ENCODE results near the gene CCDC85A. TPM values are rescaled to one million over a fixed set of nuclear protein-coding genes. Genes with fewer than 3 reads are reported as not detected.

The CCDC85A gene
- polyA plus RNA-seq, 1 donor (not counting 4 experiments of a cell fraction or from before 2014, with no cell fraction given) = not detected

GRCh38 chr2:56335101-56335500, 151.3 kb downstream of the CCDC85A start:
- H3K9me3 ChIP-seq (ENCODE audit: control insufficient read depth, low read depth, low read length) = no peaks in the 10 kb centered on the region
- no peak overlapping the region for H2AFZ ChIP-seq (ENCODE audit: control insufficient read depth, low read length)
- H3K4me2 ChIP-seq (ENCODE audit: control insufficient read depth, extremely low read depth, insufficient read depth, low read depth, low read length) = no peak overlapping the region
- no peak overlapping the region for H3K9ac ChIP-seq (ENCODE audit: control insufficient read depth, extremely low read depth, insufficient read depth, low read length)
- dilution Hi-C loops (cut with MboI; ENCODE audit: extremely low pct_ligation_motif_present, low sequenced_read_pairs) = no loop called here
- H3K27me3 ChIP-seq (ENCODE audit: control insufficient read depth, extremely low read depth, insufficient read depth, low read length) = no peaks in the 10 kb centered on the region
- FAIRE-seq (no peak), DNase-seq (ENCODE audit: low read depth, low spot score) (no peak)
- H3K79me2 ChIP-seq (ENCODE audit: control insufficient read depth, insufficient read depth, low read length) = no peaks in the 10 kb centered on the region
- H3K4me3 ChIP-seq (ENCODE audit: control insufficient read depth in 2 of 3, extremely low read depth in 1 of 3, insufficient read depth in 2 of 3, low read depth in 1 of 3, low read length in 3 of 3) = no peak overlapping the region
- no peak overlapping the region for H3K27ac ChIP-seq (ENCODE audit: control insufficient read depth, insufficient read depth, low read length)
- no peaks in the 10 kb centered on the region for H3K36me3 ChIP-seq (ENCODE audit: control insufficient read depth in 2 of 2, extremely low read depth in 1 of 2, insufficient read depth in 2 of 2, low read length in 2 of 2)
- TF ChIP-seq CTCF (optimal IDR thresholded peaks at IDR 0.05 in 1 of 3, IDR thresholded peaks at IDR 0.05 in 1 of 3, conservative IDR thresholded peaks at IDR 0.05 in 1 of 3; ENCODE audit: extremely low read depth in 1 of 3, insufficient read depth in 2 of 3, low read length in 3 of 3) = no peak
- no peak for TF ChIP-seq EZH2 (IDR thresholded peaks at IDR 0.05; ENCODE audit: low read length)
- H4K20me1 ChIP-seq (ENCODE audit: control insufficient read depth, extremely low read depth, insufficient read depth, low read length) = no peaks in the 10 kb centered on the region
- H3K4me1 ChIP-seq (ENCODE audit: control insufficient read depth, extremely low read depth, insufficient read depth, low read length) = no peaks in the 10 kb centered on the region
- H3K9me1 ChIP-seq (ENCODE audit: control insufficient read depth, extremely low read depth, insufficient read depth, low read length) = no peaks in the 10 kb centered on the region

GRCh38 chr2:56337342-56337741, 153.6 kb downstream of the CCDC85A start:
- FAIRE-seq = no peak
- dilution Hi-C loops (cut with MboI; ENCODE audit: extremely low pct_ligation_motif_present, low sequenced_read_pairs) = no loop called here
- TF ChIP-seq CTCF (optimal IDR thresholded peaks at IDR 0.05 in 1 of 3, IDR thresholded peaks at IDR 0.05 in 1 of 3, conservative IDR thresholded peaks at IDR 0.05 in 1 of 3; ENCODE audit: extremely low read depth in 1 of 3, insufficient read depth in 2 of 3, low read length in 3 of 3) (no peak), EZH2 (IDR thresholded peaks at IDR 0.05; ENCODE audit: low read length) (no peak)
- Histone ChIP-seq H3K4me1 (ENCODE audit: control insufficient read depth, extremely low read depth, insufficient read depth, low read length) (no peaks in the 10 kb centered on the region), H2AFZ (ENCODE audit: control insufficient read depth, low read length) (no peak overlapping the region), H3K36me3 (ENCODE audit: control insufficient read depth in 2 of 2, extremely low read depth in 1 of 2, insufficient read depth in 2 of 2, low read length in 2 of 2) (no peaks in the 10 kb centered on the region), H3K9ac (ENCODE audit: control insufficient read depth, extremely low read depth, insufficient read depth, low read length) (no peak overlapping the region), H3K9me3 (ENCODE audit: control insufficient read depth, low read depth, low read length) (no peaks in the 10 kb centered on the region), H4K20me1 (ENCODE audit: control insufficient read depth, extremely low read depth, insufficient read depth, low read length) (no peaks in the 10 kb centered on the region), H3K27ac (ENCODE audit: control insufficient read depth, insufficient read depth, low read length) (no peak overlapping the region), H3K4me3 (ENCODE audit: control insufficient read depth in 2 of 3, extremely low read depth in 1 of 3, insufficient read depth in 2 of 3, low read depth in 1 of 3, low read length in 3 of 3) (no peak overlapping the region), H3K27me3 (ENCODE audit: control insufficient read depth, extremely low read depth, insufficient read depth, low read length) (no peaks in the 10 kb centered on the region), H3K4me2 (ENCODE audit: control insufficient read depth, extremely low read depth, insufficient read depth, low read depth, low read length) (no peak overlapping the region), H3K9me1 (ENCODE audit: control insufficient read depth, extremely low read depth, insufficient read depth, low read length) (no peaks in the 10 kb centered on the region), H3K79me2 (ENCODE audit: control insufficient read depth, insufficient read depth, low read length) (no peaks in the 10 kb centered on the region)
- DNase-seq (ENCODE audit: low read depth, low spot score) = no peak

Data from keratinocyte (primary cell).